ENCODE results near the gene HHIPL1.

Gene HHIPL1

DNA sequence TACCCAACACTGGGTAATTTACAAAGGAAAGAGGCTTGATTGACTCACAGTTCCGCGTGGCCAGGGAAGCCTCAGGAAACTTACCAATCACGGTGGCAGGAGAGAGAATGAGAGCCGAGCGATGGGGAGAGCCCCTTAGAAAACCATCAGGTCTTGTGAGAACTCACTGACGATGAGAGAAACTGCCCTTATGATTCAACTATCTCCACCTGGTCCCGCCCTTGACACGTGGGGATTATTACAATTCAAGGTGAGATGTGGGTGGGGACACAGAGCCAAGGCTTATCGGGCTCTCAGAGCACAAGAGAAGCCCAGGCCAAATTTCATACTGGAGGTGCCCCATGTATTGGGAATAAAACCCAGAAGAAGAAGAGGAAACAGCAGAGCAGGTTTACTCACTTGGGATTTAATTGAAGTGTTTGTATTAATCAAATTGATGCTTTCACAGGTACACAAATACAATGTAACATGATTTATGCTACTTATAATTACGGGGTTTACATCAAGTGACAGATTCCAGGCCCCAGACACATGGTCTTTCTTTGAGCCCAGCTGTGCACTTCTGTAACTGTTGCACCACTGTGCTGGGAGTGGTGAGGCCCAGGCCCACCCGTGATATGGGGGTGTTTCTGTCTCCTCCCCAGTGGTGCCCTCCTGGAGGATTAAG lies 32.7 kb upstream of the HHIPL1 start:
- DNase-seq: peak; percentile 43

- peak; percentile 55 for DNase-seq
Observed at GRCh38 chr14:99612738-99613330, 32.1 kb upstream of the HHIPL1 start.

DNA sequence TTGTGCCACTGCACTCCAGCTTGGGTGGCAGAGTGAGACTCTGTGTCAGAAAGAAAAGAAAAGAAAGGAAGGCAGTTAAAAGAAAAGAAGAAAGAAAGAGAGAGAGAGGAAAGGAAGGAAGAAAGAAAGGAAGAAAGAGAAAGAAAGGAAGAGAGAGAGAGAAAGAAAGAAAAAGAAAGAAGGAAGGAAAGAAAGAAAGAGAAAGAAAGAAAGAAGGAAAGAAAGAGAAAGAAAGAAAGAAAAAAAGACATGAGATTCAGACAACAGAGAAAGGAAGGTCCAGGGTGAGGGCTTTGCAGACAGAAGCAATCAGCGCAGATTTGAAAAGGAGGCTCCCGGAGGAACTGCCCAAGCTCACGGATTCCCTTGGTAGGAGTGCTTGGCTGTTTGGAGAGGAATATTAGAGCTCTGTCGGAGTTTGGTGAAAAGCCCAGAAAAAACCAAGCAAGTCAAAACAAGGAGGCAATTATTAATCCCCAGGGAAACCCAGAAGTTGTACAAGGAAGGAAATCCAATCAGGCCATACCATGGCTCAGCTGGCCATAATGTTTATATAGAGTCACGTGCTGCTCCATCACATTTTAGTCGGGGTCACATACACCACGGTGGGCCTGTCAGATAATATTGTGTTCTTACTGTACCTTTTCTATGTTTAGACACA lies 29.3 kb upstream of the HHIPL1 start:
- no peak for DNase-seq

GRCh38 chr14:99616832-99617800 lies 27.8 kb upstream of the HHIPL1 start:
- DNase-seq: no peak

DNA sequence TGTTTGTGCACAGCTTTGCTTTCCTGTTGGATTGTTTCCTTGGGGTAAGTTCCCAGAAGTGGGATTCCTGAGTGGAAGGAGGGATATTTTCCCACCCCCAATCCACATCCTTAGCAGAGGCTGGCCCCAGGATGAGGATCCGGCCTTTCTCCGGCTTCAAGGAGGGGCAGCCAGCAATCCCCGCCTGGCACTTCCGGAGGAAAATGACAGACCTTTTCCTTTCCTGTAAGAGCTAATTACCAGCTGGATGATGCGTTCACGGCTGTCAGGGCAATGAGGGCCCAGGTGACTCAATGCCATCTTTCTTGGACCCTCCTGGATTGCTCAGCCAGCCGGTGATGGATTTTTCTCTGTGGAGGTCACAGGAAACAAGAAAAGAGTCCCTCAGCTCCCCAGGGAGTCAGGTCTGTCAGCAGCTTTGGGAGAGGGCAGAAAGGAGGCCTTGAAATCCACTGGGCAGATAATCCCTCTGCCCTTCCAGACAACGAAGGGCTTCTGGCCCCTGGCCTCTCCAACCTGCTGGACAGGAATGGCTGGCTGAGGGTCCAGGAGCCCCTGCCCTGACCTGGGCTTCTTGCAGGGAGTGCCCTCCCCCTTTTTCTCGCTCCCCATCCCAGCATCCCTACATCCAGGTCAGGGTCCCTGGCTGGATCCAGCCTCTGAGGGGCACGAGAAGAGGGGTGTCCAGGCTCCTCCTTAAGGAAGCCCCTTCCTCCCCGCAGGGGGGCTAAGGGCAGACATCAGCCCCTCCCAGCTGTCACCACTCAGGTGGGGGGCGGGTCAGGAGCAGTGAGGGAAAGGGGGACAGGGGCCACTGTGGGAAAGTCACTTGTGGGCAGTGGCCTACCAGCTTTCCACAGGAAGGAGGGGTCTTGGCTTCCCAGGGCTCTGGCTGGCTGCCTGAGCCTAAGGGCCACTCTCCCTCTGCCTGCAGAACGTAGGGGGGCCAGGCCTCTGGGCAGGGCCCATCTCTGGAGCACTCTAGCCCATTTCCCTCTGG lies 24.8 kb upstream of the HHIPL1 start:
- no peak for DNase-seq

GRCh38 chr14:99621948-99622347 lies 23.0 kb upstream of the HHIPL1 start:
- no peak for DNase-seq

DNA sequence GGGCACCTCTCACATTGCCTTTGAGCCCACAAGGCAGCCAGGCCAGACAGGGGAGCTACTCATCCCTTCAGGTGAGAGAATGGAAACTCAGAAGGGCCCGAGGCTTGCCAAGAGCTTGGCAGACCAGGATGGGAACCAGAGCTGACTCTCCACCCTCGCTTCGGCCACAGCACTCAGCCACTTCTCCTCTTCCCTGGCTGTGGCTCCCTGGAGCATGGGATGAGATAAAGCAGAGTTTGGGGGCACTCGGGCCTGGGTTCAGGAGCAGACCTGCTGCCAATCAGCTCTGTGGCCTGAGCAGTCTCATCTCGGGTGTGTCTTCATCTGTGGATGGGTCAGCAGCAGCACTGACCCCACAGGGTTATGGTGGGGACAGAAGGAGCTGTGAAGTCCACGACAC lies 20.9 kb upstream of the HHIPL1 start:
- no peak for DNase-seq

GRCh38 chr14:99624971-99625370 lies 20.0 kb upstream of the HHIPL1 start:
- DNase-seq: no peak

DNA sequence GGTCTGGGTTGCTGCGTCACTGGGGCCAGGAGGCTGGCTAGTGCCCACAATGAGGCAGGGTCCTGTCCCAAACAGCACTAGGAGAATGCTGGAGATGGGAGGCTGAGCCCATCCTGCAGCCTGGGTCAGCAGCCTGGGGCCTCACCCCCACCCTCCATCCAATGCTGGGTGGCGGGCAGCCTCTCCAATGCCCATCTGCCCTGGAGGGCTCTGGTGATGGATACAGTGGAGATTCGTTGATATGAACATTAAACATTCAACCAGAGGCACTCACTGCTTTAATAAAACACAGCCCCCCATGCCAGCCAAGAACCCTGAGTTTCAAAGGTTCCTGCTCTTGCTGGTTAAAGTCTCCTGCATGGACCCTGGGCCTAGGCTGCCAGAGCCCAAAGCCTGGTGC lies 19.5 kb upstream of the HHIPL1 start:
- no peak for DNase-seq

GRCh38 chr14:99626041-99626648 lies 18.8 kb upstream of the HHIPL1 start:
- no peak for DNase-seq

GRCh38 chr14:99627100-99627499 lies 17.8 kb upstream of the HHIPL1 start:
- DNase-seq: no peak

DNA sequence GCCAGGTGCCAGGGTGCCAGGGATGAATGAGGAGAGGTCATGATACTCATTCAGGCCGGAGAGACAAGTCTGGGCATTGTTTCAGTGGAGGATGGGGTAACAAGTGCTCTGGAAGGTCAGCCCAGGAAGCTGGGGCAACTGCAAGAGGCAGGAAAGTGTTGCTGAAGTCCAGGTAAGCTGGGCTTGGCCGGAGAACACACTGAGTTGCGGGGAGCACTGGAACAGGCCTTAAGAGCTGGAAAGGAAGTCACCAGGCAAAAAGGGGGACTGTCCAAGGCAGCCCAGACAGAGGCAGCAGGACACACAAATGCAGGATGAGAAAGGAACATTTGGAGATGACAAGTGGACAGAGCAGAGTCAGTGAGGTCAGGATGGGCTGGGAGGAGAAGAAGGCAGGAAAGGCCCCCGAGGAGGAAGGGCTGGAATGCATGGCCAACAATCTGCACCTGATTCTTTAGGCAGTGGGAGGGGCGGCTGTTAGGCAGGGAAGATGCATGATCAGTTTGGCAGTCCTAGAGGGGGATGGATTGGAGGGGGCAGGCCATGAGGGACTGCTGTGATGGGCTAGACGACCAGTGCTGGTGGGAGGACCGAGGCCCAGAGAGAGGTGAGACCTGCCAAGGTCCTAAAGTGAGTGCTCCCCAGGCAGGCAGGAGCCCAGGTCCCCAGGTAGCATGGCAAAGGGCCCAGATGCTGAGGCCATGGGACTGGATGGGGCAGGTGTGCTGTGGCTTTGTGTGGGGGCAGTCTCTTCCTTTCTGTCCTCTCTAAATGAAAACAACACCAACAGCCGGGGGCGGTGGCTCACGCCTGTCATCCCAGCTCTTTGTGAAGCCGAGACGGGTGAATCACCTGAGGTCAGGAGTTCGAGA lies 17.2 kb upstream of the HHIPL1 start:
- DNase-seq: no peak

DNA sequence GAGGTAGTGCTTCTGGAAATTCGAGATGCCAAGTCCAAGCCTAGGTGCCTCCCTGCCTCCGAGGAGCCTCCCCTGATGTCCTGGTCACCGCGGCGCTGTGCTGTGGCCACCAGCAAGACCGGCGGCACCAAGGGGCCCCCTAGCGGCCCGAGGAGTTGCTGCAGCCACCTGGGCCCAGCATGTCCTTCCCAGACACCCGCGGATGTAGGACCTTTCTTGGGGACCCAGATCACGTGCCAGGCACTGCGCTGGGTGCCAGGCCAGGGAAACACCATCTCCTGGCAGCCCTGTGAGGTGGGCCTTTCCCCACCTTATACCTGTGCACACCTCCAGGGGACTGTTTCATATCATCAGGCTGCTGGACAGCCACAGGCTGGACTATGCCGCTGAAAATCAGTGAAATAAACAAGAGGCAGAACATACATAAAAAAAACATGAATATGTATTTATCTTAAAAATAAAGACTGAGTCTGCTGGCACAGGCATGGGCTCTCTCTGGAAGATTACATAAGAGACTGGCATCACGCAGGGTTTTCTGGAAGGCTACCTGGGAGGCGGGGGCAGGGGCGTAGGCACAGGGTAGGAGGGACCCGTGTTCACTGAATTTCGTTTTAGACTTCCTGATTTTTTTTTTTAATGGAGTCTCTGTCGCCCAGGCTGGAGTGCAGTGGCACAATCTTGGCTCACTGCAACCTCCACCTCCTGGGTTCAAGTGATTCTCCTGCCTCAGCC lies 15.9 kb upstream of the HHIPL1 start:
- DNase-seq: peak; percentile 49

- no peak for DNase-seq
Observed at GRCh38 chr14:99630202-99630601, 14.7 kb upstream of the HHIPL1 start.

DNA sequence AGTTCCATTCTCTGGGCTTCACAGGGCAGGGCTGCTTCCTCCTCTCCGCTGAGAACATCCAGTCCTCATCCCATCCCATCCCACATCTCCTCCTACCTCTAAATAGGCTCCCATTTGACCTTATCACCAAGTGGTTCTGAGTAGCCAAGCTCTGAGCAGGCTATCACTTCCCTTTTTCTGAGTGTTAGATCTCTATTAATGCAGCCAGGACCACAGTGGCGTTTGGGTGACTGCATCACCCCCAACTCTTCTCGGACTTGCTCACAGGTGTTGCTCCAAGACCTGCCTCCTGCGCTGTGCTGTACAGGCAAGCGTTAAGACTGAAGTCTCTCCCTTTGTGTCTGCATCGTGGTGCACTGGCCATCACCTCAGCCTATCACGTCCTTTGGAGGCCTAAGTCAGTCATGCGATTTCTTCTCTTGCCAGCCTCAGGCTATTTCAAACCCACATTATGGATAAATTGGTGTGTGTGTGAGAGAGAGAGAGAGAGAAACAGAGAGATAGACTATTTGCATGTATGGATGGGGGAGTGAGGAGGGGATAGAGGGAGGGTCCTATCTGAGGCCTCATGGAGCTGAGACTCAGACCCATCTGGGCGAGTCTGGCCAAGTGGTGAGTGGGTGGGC lies 12.4 kb upstream of the HHIPL1 start:
- DNase-seq: no peak

DNA sequence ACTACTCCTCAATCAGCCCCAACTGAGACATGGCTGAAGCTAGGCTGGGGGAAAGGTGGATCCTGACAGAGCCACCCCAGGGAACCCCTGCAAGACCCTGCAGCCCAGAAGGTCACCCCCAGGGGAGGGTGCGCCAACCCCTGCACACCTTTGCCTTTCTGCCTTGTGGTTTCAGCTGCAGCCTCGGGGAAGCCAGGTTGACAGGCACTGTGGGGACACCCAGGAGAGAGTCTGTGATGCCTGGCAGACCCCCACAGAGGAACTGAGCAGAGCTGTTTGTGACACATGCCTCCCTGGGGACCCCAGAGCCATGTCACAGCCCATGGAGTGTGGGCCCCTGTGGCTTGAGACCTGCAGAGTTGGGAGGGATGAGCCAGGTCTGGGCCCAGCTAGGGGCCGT lies 11.8 kb upstream of the HHIPL1 start:
- DNase-seq: no peak

- DNase-seq: no peak
Observed at GRCh38 chr14:99633918-99634317, 11.0 kb upstream of the HHIPL1 start.

DNA sequence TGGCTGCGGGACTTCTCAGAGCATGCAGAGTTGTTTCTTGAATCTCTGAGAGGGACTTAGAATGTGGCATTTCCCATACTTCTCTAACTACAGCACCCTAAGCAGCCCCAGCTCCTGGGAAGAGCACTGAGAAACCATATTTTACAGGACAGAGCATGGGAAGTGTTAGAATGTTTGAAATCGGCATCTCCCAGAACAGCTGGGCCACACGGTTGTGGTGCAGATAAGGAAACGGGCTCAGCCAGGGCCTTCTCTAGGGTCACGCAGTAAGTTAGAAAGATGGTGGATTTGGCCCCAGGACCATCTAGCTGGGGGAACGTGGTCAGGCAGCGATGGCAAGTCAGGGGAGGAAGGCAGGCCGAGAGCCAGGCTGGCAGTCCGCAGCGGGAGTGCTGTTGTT lies 10.5 kb upstream of the HHIPL1 start:
- DNase-seq: no peak

- no peak for DNase-seq
Observed at GRCh38 chr14:99635116-99635515, 9.8 kb upstream of the HHIPL1 start.

Measured in NCI-H1105 (cell line).